ENCODE measurements around the gene B4GALT4.
"Not testable (repeated sequence)": the region's sequence is repeated elsewhere in the genome, so short reads cannot be mapped to it uniquely, and the experiment has no call there.

The B4GALT4 gene

GRCh38 chr3:119184111-119184510 lies 56.6 kb downstream of the B4GALT4 start:
- H3K9me3 ChIP-seq (ENCODE audit: control insufficient read depth in 5 of 5, low read length in 5 of 5): no peaks in the 10 kb centered on the region
- H3K9ac ChIP-seq (ENCODE audit: low read length in 5 of 5): no peak overlapping the region
- no peaks in the 10 kb centered on the region for H3K36me3 ChIP-seq (ENCODE audit: control insufficient read depth in 5 of 5, insufficient read depth in 5 of 5, low read length in 5 of 5)
- H3K27me3 ChIP-seq (ENCODE audit: control insufficient read depth in 5 of 5, insufficient read depth in 4 of 5, low read length in 5 of 5): no peaks in the 10 kb centered on the region
- no peaks in the 10 kb centered on the region for H3K4me1 ChIP-seq (ENCODE audit: control insufficient read depth in 5 of 5, insufficient read depth in 5 of 5, low read length in 5 of 5)
- H3K4me3 ChIP-seq (ENCODE audit: low read depth in 1 of 5, low read length in 5 of 5): no peak overlapping the region
- no peak overlapping the region for H3K27ac ChIP-seq (ENCODE audit: low read depth, low read length)

GRCh38 chr3:119181765-119182164 lies 58.9 kb downstream of the B4GALT4 start:
- no peaks in the 10 kb centered on the region for H3K27me3 ChIP-seq (ENCODE audit: control insufficient read depth in 5 of 5, insufficient read depth in 4 of 5, low read length in 5 of 5)
- no peak overlapping the region for H3K9ac ChIP-seq (ENCODE audit: low read length in 5 of 5)
- H3K4me3 ChIP-seq (ENCODE audit: low read depth in 1 of 5, low read length in 5 of 5): no peak overlapping the region
- H3K27ac ChIP-seq (ENCODE audit: low read depth, low read length): no peak overlapping the region
- H3K9me3 ChIP-seq (ENCODE audit: control insufficient read depth in 5 of 5, low read length in 5 of 5): no peaks in the 10 kb centered on the region
- no peaks in the 10 kb centered on the region for H3K4me1 ChIP-seq (ENCODE audit: control insufficient read depth in 5 of 5, insufficient read depth in 5 of 5, low read length in 5 of 5)
- H3K36me3 ChIP-seq (ENCODE audit: control insufficient read depth in 5 of 5, insufficient read depth in 5 of 5, low read length in 5 of 5): no peaks in the 10 kb centered on the region

DNA sequence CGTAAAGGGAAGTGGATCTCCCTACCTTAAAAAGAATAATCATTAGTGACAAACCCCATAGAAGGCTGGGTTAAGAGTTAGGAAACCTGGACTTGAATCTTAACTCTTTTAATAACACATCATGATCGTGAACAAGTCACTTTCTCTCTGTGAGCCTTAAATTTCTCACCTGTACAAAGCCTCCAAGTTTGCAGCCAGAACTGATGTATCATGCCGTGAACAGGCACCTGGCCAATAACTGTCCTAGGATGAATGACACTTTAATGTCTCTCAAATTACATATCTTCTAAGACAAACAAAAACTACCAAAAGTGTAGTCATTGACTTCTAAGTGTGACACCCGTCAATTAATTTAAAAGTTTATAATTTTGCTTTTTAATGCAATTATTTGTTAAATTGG lies 63.4 kb downstream of the B4GALT4 start:
- Histone ChIP-seq H3K4me1 (ENCODE audit: control insufficient read depth in 5 of 5, insufficient read depth in 5 of 5, low read length in 5 of 5) (no peaks in the 10 kb centered on the region), H3K4me3 (ENCODE audit: low read depth in 1 of 5, low read length in 5 of 5) (no peak overlapping the region), H3K9ac (ENCODE audit: low read length in 5 of 5) (no peak overlapping the region), H3K27ac (ENCODE audit: low read depth, low read length) (no peak overlapping the region), H3K9me3 (ENCODE audit: control insufficient read depth in 5 of 5, low read length in 5 of 5) (no peaks in the 10 kb centered on the region), H3K36me3 (ENCODE audit: control insufficient read depth in 5 of 5, insufficient read depth in 5 of 5, low read length in 5 of 5) (no peaks in the 10 kb centered on the region), H3K27me3 (ENCODE audit: control insufficient read depth in 5 of 5, insufficient read depth in 4 of 5, low read length in 5 of 5) (no peaks in the 10 kb centered on the region)

DNA sequence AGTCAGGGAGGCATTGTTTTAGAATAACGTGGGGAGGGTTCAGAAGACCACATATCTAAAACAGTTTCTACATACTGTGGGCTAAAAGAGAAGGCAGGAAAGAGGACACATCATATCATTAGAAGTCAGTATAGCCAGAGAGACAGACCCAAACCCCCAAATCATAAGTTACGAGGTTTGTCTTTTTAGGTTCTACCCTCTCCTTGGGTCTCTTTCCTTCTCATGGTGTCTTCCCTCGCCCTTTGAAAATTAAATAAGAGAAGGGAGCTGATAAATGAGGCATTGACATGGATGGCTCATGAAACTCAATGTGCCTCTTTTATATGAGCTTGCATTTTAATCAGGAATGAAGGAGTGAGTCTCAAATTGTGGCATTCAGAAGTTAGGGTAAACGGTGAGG lies 63.9 kb downstream of the B4GALT4 start:
- Histone ChIP-seq H3K9me3 (ENCODE audit: control insufficient read depth in 5 of 5, low read length in 5 of 5) (no peaks in the 10 kb centered on the region), H3K4me3 (ENCODE audit: low read depth in 1 of 5, low read length in 5 of 5) (no peak overlapping the region), H3K9ac (ENCODE audit: low read length in 5 of 5) (no peak overlapping the region), H3K4me1 (ENCODE audit: control insufficient read depth in 5 of 5, insufficient read depth in 5 of 5, low read length in 5 of 5) (no peaks in the 10 kb centered on the region), H3K27me3 (ENCODE audit: control insufficient read depth in 5 of 5, insufficient read depth in 4 of 5, low read length in 5 of 5) (no peaks in the 10 kb centered on the region), H3K27ac (ENCODE audit: low read depth, low read length) (no peak overlapping the region), H3K36me3 (ENCODE audit: control insufficient read depth in 5 of 5, insufficient read depth in 5 of 5, low read length in 5 of 5) (no peaks in the 10 kb centered on the region)

DNA sequence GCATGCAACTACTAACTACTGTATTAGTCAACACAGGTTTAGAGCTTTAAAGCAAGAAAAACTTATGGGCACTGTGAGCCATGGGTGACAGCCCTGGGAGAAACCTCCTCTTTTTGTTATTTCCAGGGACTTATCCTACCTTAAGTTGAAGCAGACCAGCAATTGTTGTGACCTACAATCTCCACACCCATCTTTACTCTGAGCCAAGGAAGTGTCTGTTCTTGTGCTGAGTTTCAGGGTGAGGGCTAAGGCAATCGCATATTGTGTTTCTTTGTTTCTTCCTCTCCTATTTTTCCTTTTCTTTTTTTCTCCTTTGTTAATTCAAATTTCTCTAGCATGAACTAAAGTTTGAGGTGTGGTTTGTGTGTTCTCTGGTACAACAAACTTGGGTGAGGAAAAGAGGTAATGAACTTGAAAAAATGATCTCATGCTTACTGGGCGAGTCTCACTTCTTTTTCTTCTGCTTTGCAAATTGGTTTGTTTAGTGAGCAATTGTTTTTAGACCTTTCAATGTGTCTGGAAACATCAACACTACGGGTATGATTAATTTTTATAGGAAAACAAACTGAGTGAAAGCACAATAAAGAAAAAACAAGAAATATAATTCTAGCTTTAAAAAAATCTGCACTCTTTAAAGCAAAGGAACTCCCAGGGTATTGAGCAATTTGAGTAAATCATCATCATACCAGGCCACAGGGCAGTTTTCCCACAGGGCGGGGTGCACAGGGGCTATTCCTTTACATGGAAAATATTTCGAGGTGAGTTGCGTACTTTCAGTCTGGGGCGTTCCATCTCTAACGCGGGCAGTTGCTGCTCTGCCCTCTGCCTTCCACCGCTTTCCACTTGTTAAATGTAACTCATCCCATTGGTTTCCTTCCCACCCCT lies 64.6 kb downstream of the B4GALT4 start:
- H3K27ac ChIP-seq (ENCODE audit: low read depth, low read length): no peak overlapping the region
- H3K27me3 ChIP-seq (ENCODE audit: control insufficient read depth in 5 of 5, insufficient read depth in 4 of 5, low read length in 5 of 5): no peaks in the 10 kb centered on the region
- no peaks in the 10 kb centered on the region for H3K36me3 ChIP-seq (ENCODE audit: control insufficient read depth in 5 of 5, insufficient read depth in 5 of 5, low read length in 5 of 5)
- H3K4me3 ChIP-seq (ENCODE audit: low read depth in 1 of 5, low read length in 5 of 5): no peak overlapping the region
- H3K9me3 ChIP-seq (ENCODE audit: control insufficient read depth in 5 of 5, low read length in 5 of 5): no peaks in the 10 kb centered on the region
- no peak overlapping the region for H3K9ac ChIP-seq (ENCODE audit: low read length in 5 of 5)
- no peaks in the 10 kb centered on the region for H3K4me1 ChIP-seq (ENCODE audit: control insufficient read depth in 5 of 5, insufficient read depth in 5 of 5, low read length in 5 of 5)

- H3K36me3 ChIP-seq (ENCODE audit: control insufficient read depth in 5 of 5, insufficient read depth in 5 of 5, low read length in 5 of 5): no peaks in the 10 kb centered on the region
- H3K9me3 ChIP-seq (ENCODE audit: control insufficient read depth in 5 of 5, low read length in 5 of 5): no peaks in the 10 kb centered on the region
- H3K4me3 ChIP-seq (ENCODE audit: low read depth in 1 of 5, low read length in 5 of 5): no peak within 1 kb of the TSS
- no peak within 1 kb of the TSS for H3K27ac ChIP-seq (ENCODE audit: low read depth, low read length)
- H3K4me1 ChIP-seq (ENCODE audit: control insufficient read depth in 5 of 5, insufficient read depth in 5 of 5, low read length in 5 of 5): no peaks in the 10 kb centered on the region
- no peak within 1 kb of the TSS for H3K9ac ChIP-seq (ENCODE audit: low read length in 5 of 5)
- H3K27me3 ChIP-seq (ENCODE audit: control insufficient read depth in 5 of 5, insufficient read depth in 4 of 5, low read length in 5 of 5): no peaks in the 10 kb centered on the region
These were observed 67.4 kb downstream of the B4GALT4 start, which contains the start of gene UPK1B for GRCh38 chr3:119173325-119173724. Gene UPK1B, plus strand, starts transcription at chr3:119173598. Its CDS starts 13,144 bp downstream, at chr3:119186742.

- no peak overlapping the region for H3K9ac ChIP-seq (ENCODE audit: low read length in 5 of 5)
- no peaks in the 10 kb centered on the region for H3K36me3 ChIP-seq (ENCODE audit: control insufficient read depth in 5 of 5, insufficient read depth in 5 of 5, low read length in 5 of 5)
- no peak overlapping the region for H3K27ac ChIP-seq (ENCODE audit: low read depth, low read length)
- H3K27me3 ChIP-seq (ENCODE audit: control insufficient read depth in 5 of 5, insufficient read depth in 4 of 5, low read length in 5 of 5): no peaks in the 10 kb centered on the region
- H3K9me3 ChIP-seq (ENCODE audit: control insufficient read depth in 5 of 5, low read length in 5 of 5): no peaks in the 10 kb centered on the region
- no peak overlapping the region for H3K4me3 ChIP-seq (ENCODE audit: low read depth in 1 of 5, low read length in 5 of 5)
- H3K4me1 ChIP-seq (ENCODE audit: control insufficient read depth in 5 of 5, insufficient read depth in 5 of 5, low read length in 5 of 5): no peaks in the 10 kb centered on the region
These were observed 69.9 kb downstream of the B4GALT4 start for GRCh38 chr3:119170821-119171220.

GRCh38 chr3:119164745-119165144 lies 75.9 kb downstream of the B4GALT4 start:
- not testable (repeated sequence) for H3K4me1 ChIP-seq (ENCODE audit: control insufficient read depth in 5 of 5, insufficient read depth in 5 of 5, low read length in 5 of 5); H3K4me3 ChIP-seq (ENCODE audit: low read depth in 1 of 5, low read length in 5 of 5); H3K36me3 ChIP-seq (ENCODE audit: control insufficient read depth in 5 of 5, insufficient read depth in 5 of 5, low read length in 5 of 5); H3K9ac ChIP-seq (ENCODE audit: low read length in 5 of 5); H3K27me3 ChIP-seq (ENCODE audit: control insufficient read depth in 5 of 5, insufficient read depth in 4 of 5, low read length in 5 of 5); H3K9me3 ChIP-seq (ENCODE audit: control insufficient read depth in 5 of 5, low read length in 5 of 5); H3K27ac ChIP-seq (ENCODE audit: low read depth, low read length)
